Measurements from ENCODE around the gene SCN1A.

Gene SCN1A

DNA sequence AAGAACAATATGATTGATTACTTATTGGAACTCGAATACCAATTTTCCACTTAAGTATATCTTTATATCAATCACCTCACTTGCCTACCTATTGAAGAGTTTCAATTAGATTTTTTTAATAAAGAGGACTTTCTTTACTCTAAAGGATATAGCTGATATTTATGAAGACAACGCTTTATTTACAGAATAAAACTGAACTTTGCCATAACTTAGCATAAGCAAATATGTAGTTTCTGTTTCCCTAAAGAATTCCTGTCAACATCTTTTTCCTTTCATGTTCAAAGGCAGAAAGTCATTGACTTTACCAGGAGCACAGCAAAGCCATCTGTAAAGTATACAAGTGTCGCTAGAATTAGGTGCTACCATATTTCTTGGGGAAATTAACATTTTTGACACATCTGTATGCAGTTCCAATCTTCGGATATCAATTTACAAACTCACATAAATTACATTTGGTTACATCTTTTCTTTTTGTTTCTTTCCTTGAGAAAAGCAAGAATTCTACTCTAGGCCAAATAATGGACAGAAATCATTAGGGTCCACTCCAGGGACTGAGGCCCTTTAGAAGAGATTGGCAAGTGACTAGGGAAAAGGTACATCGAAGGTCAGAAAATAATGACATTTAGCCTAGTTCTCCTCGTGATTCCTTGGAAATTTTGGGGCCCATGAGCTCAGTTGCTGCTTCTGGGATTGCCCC lies 7.5 kb upstream of the SCN1A start:
- Histone ChIP-seq H3K36me3 (ENCODE audit: insufficient read depth, insufficient read length, low read length) (no peaks in the 10 kb centered on the region), H3K27me3 (ENCODE audit: insufficient read depth, insufficient read length) (no peaks in the 10 kb centered on the region), H3K9ac (ENCODE audit: insufficient read length, low read depth) (no peak overlapping the region), H3K4me1 (ENCODE audit: insufficient read depth, insufficient read length) (no peaks in the 10 kb centered on the region), H3K4me3 (ENCODE audit: insufficient read length, low read depth) (no peak overlapping the region), H3K9me3 (ENCODE audit: insufficient read depth, low read length) (peaks cover 8% of the 10 kb centered on the region; the same call in 1 of the 2 replicates)
- no peak for DNase-seq (ENCODE audit: low read depth, low spot score)
- no peak for TF ChIP-seq ZNF274 (IDR thresholded peaks at IDR 0.05; ENCODE audit: low read depth, low read length)
- no peak for TF ChIP-seq SUZ12 (IDR thresholded peaks at IDR 0.05; ENCODE audit: extremely low read depth, insufficient read depth, insufficient read length)
- TF ChIP-seq YY1 (IDR thresholded peaks at IDR 0.05; ENCODE audit: insufficient read depth, insufficient read length) = no peak

DNA sequence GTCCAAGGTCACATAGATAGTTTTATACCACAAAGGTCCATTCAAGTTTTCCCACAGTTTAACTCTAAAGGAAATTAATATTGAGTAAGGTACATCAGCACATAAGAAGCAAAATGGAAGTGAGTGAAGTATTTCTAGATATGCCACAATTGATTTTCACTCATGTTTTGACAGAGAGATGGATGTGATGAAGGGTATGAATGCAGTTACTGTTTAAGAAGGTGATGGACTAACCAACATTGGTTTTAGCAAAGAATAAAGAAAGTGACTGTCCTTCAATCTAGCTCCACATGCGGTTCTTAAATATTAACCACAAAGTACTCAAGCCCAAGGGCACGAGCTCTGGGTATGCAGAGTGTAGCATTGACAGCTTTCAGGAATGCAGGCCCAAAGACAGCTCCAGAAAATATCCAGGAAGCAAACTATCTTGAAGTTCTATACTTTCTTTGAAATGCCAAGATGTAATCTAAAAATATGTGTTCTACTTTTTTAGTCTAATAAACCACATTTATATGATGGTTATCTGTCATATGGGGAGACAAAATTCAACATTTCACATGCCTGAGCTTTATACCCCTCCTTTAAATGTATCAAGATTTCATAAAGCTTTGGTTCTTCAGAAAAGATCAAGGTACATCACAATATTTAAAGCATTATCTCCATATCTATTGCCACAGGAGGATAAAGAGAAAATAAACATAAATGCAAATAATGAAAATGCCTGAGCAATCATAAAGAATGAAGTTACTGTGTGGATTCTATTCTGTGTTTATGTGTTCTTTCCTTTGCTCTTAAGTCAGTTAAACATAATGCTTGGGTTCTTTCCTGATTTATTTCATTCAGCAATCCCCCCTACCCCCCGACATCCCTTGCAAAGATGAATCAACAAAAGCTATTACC lies 6.7 kb upstream of the SCN1A start:
- Histone ChIP-seq H3K9ac (ENCODE audit: insufficient read length, low read depth) (no peak overlapping the region), H3K9me3 (ENCODE audit: insufficient read depth, low read length) (peaks cover 8% of the 10 kb centered on the region; the same call in 1 of the 2 replicates), H3K36me3 (ENCODE audit: insufficient read depth, insufficient read length, low read length) (no peaks in the 10 kb centered on the region), H3K27me3 (ENCODE audit: insufficient read depth, insufficient read length) (no peaks in the 10 kb centered on the region), H3K4me1 (ENCODE audit: insufficient read depth, insufficient read length) (no peaks in the 10 kb centered on the region), H3K4me3 (ENCODE audit: insufficient read length, low read depth) (no peak overlapping the region)
- DNase-seq (ENCODE audit: low read depth, low spot score) = no peak
- TF ChIP-seq SUZ12 (IDR thresholded peaks at IDR 0.05; ENCODE audit: extremely low read depth, insufficient read depth, insufficient read length) (no peak), YY1 (IDR thresholded peaks at IDR 0.05; ENCODE audit: insufficient read depth, insufficient read length) (no peak), ZNF274 (IDR thresholded peaks at IDR 0.05; ENCODE audit: low read depth, low read length) (no peak)

DNA sequence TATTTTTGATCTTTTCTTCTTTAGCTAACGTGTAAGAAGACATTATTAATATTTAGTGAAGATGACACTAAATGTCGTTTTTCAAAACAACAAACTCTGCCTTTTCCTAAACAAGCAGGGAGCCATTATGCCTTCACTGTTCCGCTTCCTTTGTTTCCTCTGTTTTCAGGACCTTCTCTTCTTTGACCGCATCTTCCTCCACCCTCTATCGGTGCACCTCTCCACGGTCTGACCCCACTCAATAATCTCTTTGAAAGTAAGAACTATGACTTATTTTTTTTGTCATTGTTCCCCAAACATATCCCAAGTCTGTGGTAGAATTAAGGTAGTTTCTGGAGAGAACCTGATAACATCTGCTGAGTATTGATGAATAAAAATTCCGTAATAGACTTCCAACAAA lies 5.8 kb upstream of the SCN1A start:
- no peak for DNase-seq (ENCODE audit: low read depth, low spot score)
- peaks cover 8% of the 10 kb centered on the region; the same call in 1 of the 2 replicates for H3K9me3 ChIP-seq (ENCODE audit: insufficient read depth, low read length)
- H3K4me1 ChIP-seq (ENCODE audit: insufficient read depth, insufficient read length) = no peaks in the 10 kb centered on the region
- no peaks in the 10 kb centered on the region for H3K27me3 ChIP-seq (ENCODE audit: insufficient read depth, insufficient read length)
- no peak for TF ChIP-seq YY1 (IDR thresholded peaks at IDR 0.05; ENCODE audit: insufficient read depth, insufficient read length)
- H3K36me3 ChIP-seq (ENCODE audit: insufficient read depth, insufficient read length, low read length) = no peaks in the 10 kb centered on the region
- no peak overlapping the region for H3K4me3 ChIP-seq (ENCODE audit: insufficient read length, low read depth)
- H3K9ac ChIP-seq (ENCODE audit: insufficient read length, low read depth) = no peak overlapping the region

- Histone ChIP-seq H3K27me3 (ENCODE audit: insufficient read depth, insufficient read length) (no peaks in the 10 kb centered on the region), H3K9ac (ENCODE audit: insufficient read length, low read depth) (no peak overlapping the region), H3K36me3 (ENCODE audit: insufficient read depth, insufficient read length, low read length) (no peaks in the 10 kb centered on the region), H3K9me3 (ENCODE audit: insufficient read depth, low read length) (no peaks in the 10 kb centered on the region), H3K4me3 (ENCODE audit: insufficient read length, low read depth) (no peak overlapping the region), H3K4me1 (ENCODE audit: insufficient read depth, insufficient read length) (no peaks in the 10 kb centered on the region)
- DNase-seq (ENCODE audit: low read depth, low spot score) = no peak
- TF ChIP-seq ZNF274 (IDR thresholded peaks at IDR 0.05; ENCODE audit: low read depth, low read length) = no peak
- TF ChIP-seq SUZ12 (IDR thresholded peaks at IDR 0.05; ENCODE audit: extremely low read depth, insufficient read depth, insufficient read length) = no peak
- TF ChIP-seq YY1 (IDR thresholded peaks at IDR 0.05; ENCODE audit: insufficient read depth, insufficient read length) = no peak
These were observed 311 bp upstream of the SCN1A start for GRCh38 chr2:166128156-166128505.

DNA sequence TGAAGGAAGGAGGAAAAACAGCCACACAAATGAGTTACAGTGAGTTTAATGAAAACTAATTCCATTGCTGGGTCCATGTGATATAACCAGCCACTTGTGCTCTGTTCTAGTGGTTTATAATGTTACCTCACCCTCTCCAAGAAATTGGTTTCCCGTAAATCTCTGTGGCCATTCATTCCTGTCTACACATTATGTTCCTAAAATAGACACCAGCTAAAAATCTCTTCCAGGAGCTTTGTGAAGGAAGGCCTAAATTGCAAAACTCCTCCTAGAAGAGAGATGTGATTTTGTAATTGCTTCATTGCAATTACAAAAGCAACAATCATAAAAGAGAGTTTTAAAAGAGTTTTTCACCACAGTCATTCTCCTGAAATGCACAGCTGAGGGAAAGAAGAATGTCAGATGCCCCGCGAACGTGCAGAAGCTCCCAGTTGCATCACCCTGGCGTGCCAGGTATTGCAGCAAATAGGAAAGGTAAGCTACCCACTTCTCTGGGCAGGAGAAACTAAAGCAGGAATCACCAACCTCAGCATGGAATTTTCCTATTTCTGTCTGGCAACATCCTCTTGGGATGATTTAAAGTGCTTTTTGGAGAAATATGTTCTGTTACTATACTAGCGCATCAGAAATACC lies 1.7 kb downstream of the SCN1A start:
- TF ChIP-seq SUZ12 (IDR thresholded peaks at IDR 0.05; ENCODE audit: extremely low read depth, insufficient read depth, insufficient read length) = no peak
- TF ChIP-seq YY1 (IDR thresholded peaks at IDR 0.05; ENCODE audit: insufficient read depth, insufficient read length) = no peak
- TF ChIP-seq ZNF274 (IDR thresholded peaks at IDR 0.05; ENCODE audit: low read depth, low read length) = no peak
- Histone ChIP-seq H3K4me3 (ENCODE audit: insufficient read length, low read depth) (no peak overlapping the region), H3K36me3 (ENCODE audit: insufficient read depth, insufficient read length, low read length) (no peaks in the 10 kb centered on the region), H3K9ac (ENCODE audit: insufficient read length, low read depth) (no peak overlapping the region), H3K9me3 (ENCODE audit: insufficient read depth, low read length) (no peaks in the 10 kb centered on the region), H3K27me3 (ENCODE audit: insufficient read depth, insufficient read length) (no peaks in the 10 kb centered on the region), H3K4me1 (ENCODE audit: insufficient read depth, insufficient read length) (no peaks in the 10 kb centered on the region)
- DNase-seq (ENCODE audit: low read depth, low spot score) = no peak

DNA sequence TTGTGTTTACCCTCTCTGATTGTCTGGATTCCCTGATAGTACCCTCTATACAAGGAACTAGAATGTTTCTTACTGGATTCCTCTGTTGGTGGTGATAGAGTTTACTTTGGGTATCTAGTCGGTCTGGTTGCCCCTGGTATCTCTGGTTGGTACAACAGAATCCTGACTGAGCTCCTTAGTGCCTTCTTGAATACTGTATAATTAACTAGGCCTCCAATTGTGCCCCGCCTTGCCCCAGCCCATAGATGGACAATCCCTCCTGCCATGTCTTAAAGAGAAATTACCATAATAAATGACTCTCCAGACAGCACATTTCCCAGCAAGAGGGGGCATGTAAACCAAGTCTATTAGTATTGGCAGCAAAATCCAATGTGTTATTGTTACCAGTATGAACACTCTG lies 2.3 kb downstream of the SCN1A start:
- Histone ChIP-seq H3K27me3 (ENCODE audit: insufficient read depth, insufficient read length) (no peaks in the 10 kb centered on the region), H3K9ac (ENCODE audit: insufficient read length, low read depth) (no peak overlapping the region), H3K36me3 (ENCODE audit: insufficient read depth, insufficient read length, low read length) (no peaks in the 10 kb centered on the region), H3K4me1 (ENCODE audit: insufficient read depth, insufficient read length) (no peaks in the 10 kb centered on the region), H3K9me3 (ENCODE audit: insufficient read depth, low read length) (no peaks in the 10 kb centered on the region), H3K4me3 (ENCODE audit: insufficient read length, low read depth) (no peak overlapping the region)
- TF ChIP-seq ZNF274 (IDR thresholded peaks at IDR 0.05; ENCODE audit: low read depth, low read length) = no peak
- no peak for TF ChIP-seq SUZ12 (IDR thresholded peaks at IDR 0.05; ENCODE audit: extremely low read depth, insufficient read depth, insufficient read length)
- TF ChIP-seq YY1 (IDR thresholded peaks at IDR 0.05; ENCODE audit: insufficient read depth, insufficient read length) = no peak
- no peak for DNase-seq (ENCODE audit: low read depth, low spot score)

DNA sequence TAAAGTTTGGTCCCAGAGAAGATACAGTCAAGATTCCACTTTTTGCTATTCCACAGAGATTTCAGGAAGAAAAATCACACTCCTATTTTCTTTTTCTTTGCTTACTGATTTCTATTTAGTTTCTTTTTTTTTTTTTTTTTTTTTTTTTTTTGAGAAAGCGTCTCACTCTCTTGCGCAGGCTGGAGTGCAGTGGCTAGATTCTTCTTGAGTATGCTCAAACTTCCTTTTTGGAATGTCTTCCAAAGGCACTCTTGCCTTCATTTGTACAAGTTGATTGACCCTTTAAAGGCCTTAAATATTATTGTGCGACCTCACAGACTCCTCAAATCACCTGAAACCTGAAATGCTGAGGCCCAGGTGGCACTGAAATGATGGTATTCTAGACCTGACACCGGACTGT lies 9.6 kb downstream of the SCN1A start:
- no peaks in the 10 kb centered on the region for H3K4me1 ChIP-seq (ENCODE audit: insufficient read depth, insufficient read length)
- no peaks in the 10 kb centered on the region for H3K9me3 ChIP-seq (ENCODE audit: insufficient read depth, low read length)
- DNase-seq (ENCODE audit: low read depth, low spot score) = no peak
- H3K36me3 ChIP-seq (ENCODE audit: insufficient read depth, insufficient read length, low read length) = no peaks in the 10 kb centered on the region
- H3K27me3 ChIP-seq (ENCODE audit: insufficient read depth, insufficient read length) = no peaks in the 10 kb centered on the region
- no peak overlapping the region for H3K4me3 ChIP-seq (ENCODE audit: insufficient read length, low read depth)
- no peak overlapping the region for H3K9ac ChIP-seq (ENCODE audit: insufficient read length, low read depth)
- TF ChIP-seq YY1 (IDR thresholded peaks at IDR 0.05; ENCODE audit: insufficient read depth, insufficient read length) (no peak), ZNF274 (IDR thresholded peaks at IDR 0.05; ENCODE audit: low read depth, low read length) (no peak), SUZ12 (IDR thresholded peaks at IDR 0.05; ENCODE audit: extremely low read depth, insufficient read depth, insufficient read length) (no peak)

Data from NT2/D1 (cell line).